DMS 273 (cell line): ENCODE measurements around the gene SRM.
"Not testable (repeated sequence)": the region's sequence is repeated elsewhere in the genome, so short reads cannot be mapped to it uniquely, and the experiment has no call there.

Experiments
- DNase-seq: peaks from one replicate; lab custom pipeline; 2025; ENCODE audit not compliant: unreplicated experiment; lab: John Stamatoyannopoulos, UW

SRM gene

DNA sequence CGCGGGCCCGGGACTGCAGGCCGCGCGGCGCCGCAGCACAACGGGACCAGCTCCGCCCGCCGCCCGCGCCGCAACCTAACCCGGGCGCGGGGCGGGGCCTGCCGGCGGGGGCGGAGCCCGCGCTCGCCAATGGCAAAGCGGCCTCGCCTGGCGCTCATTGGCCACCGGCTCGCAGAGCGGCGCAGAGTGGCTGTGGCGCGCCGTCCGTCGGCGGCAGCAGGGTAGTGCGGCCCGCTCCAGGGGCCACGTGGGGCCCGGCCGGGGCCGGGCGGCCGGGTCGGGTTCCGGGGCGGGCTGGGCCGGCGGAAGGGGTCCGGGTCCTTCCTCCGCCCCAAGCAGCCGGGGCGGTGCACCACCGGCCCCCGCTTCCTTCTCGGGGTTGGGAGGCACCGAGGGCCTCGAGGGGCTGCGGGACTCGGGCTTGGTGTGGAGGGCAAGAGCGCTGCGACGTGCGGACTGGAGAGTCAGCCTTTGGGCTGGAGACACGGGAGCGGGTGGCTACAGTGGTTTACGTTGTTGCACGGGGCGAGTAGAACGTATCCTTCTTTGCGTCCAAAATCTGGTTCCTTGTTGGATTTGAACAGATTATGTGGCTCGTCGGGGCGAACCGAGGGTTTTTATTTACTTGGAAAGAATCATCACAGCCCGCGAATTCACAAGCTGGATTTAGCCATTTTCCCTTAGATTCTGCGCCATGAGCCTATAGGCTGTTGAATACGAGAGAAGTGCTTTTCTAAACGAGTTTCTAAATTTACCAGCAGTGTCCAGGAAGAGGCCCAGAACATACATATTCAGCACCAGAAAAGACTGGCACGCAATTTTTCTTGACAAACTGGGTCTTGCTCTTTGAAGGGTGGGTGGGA lies at the start of gene SRM:
SRM (minus strand) TSS at position 51 of the 863 bp plus-strand sequence. CDS start 75 bp downstream, outside the sequence.
- DNase-seq: peak; percentile 98

- DNase-seq: no peak
These were observed 49.4 kb upstream of the SRM start for GRCh38 chr1:11109047-11109760.

DNA sequence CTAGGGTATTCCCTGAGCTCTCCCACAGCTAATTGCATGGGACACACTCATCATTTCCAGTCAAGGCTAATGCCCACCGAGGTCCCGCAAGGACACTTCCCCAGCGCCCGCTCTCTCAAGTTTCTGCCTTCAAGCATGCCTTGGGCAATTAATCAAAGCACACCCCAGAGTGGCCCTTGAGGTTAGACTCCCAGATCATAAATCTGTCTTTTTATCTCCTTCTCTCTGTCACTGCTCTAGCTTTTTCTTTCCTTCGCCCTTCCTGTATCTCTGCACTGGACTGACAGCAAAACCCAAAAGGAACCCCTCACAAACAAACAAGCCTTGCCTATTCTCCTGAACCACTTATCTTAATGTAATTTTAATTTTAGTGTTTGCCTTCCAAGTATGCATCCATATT lies 47.8 kb upstream of the SRM start:
- DNase-seq: no peak

DNA sequence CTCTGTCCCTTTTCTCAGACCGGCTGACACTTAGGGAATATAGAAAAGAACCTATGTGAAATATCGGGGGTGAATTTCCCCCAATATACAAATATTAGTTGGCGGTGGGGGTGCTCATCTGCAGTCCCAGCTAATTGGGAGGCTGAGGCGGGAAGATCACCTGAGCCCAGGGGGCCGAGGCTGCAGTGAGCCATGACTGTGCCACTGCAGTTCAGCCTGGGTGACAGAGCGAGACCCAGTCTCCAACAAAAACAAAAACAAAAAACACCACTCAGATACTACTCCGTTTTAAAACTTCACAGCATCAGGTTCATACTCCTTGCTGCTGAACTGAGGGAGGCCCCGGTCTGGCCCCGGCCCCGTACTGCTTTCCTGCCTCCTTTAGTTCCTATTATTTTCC lies 45.8 kb upstream of the SRM start:
- DNase-seq: no peak

DNA sequence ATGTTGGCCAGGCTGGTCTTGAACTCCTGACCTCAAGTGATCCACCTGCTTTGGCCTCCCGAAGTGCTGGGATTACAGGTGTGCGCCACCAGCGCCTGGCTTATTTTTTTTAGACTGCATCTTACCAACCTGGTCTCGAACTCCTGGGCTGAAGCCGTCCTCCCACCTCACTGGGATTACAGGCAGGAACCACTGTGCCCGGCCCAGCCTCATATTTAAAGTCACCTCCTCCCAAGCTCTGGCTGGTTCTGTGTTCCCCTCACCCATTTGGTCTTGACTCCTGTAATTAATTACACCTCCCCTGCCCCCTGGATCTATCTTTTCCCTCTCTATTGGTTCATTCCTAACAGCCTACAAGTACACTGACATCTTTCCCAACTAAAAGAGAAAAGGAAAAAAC lies 41.5 kb upstream of the SRM start:
- no peak for DNase-seq

GRCh38 chr1:11100806-11101205 lies 41.0 kb upstream of the SRM start:
- DNase-seq: not testable (repeated sequence)

- DNase-seq: no peak
These were observed 40.3 kb upstream of the SRM start for GRCh38 chr1:11100149-11100493.

DNA sequence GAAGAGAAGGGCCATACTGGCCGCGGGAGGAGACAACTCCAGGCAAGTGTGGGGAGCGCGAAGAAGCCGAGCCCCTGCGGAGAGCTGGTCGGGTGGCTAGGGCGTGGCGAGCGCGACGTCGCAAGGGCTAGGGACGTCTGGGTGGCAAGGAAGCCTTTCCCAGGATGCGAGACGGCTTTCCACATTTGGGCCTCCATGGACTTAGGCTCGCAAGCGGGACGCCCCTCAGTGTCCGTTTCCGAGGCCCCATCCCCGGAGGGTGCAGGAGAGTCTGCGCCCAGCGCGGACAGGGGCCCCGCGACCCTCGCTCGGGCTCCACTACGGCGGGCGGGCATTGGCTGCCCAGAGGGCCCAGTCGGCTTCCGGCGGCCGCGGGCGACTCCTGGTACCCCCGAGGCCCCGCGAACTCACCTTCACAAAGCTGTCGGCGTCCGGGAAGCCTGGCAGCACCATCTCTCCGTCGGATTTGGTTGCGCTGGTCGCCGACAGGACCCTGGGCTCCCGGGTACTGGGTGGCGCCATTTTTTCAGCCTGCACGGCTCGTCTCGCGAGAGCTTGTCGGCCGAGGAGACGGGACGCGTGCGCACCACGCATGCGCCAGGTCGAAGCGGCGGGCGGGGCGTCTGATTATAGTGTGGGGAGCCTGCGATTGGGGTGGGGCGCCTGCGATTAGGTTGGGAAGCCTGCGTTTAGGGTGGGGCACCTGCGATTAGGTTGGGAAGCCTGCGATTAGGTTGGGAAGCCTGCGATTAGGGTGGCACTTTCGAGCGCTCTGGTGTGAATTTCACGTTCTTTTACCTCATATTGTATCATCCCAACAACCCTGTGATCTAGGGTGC lies 39.7 kb upstream of the SRM start, which contains the start of gene EXOSC10:
EXOSC10 (minus strand) TSS at position 560 of the 839 bp plus-strand sequence; CDS start at position 522, 38 bp downstream.
- DNase-seq: peak; percentile 97

DNA sequence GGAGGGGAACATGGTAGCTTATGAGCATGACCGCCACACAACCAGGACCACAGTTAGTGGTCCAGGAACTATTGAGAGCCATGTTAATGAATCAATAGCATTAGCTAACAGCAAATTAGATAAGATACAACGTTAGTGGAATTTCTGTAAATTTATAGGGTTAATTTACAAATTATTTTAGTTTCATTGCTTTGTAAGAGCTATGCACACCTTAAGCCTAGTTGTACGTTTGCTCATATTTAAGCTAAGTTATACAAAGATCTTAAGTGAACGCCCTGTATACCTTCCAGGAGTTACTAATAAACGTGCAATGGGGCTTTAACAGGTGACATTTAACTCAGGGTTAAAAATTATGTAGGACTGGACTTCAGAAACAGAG lies 39.1 kb upstream of the SRM start:
- no peak for DNase-seq

GRCh38 chr1:11083784-11084183 lies 24.0 kb upstream of the SRM start:
- not testable (repeated sequence) for DNase-seq

DNA sequence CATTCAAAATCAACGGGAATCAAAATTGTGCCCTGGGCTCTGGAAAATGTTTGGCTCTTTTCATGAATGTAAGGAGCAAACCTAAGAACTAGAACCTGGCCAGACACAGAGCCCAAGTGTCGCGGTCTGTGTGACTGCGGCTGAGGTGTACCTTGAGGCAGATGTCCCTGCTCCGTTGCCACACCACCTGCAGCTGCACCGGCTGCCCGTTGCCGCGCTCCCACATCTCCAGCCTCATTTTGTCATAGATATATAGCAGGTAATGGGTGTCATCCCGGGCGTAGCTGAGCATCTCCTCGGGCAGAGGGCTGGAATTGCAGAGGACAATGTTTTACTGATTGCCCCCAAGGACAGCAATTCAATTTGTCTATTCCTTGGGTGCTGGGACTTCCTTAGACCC lies 21.1 kb upstream of the SRM start:
- no peak for DNase-seq

- DNase-seq: no peak
These were observed 18.8 kb upstream of the SRM start for GRCh38 chr1:11078631-11079030.

DNA sequence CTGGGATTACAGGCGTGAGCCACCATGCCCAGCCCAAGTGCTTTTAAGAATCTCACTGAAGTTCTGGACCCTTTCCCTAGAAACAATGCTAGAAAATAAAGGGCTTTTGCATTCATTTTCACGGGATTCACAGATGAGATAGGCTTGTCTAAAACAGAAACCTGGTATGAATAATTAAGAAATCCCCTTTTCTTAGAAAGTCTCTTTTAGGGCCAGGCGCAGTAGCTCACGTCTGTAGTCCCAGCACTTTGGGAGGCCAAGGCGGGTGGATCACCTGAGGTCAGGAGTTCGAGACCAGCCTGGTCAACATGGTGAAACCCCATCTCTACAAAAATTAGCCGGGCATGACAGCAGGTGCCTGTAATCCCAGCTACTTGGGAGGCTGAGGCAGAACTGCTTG lies 13.6 kb upstream of the SRM start:
- DNase-seq: not testable (repeated sequence)

DNA sequence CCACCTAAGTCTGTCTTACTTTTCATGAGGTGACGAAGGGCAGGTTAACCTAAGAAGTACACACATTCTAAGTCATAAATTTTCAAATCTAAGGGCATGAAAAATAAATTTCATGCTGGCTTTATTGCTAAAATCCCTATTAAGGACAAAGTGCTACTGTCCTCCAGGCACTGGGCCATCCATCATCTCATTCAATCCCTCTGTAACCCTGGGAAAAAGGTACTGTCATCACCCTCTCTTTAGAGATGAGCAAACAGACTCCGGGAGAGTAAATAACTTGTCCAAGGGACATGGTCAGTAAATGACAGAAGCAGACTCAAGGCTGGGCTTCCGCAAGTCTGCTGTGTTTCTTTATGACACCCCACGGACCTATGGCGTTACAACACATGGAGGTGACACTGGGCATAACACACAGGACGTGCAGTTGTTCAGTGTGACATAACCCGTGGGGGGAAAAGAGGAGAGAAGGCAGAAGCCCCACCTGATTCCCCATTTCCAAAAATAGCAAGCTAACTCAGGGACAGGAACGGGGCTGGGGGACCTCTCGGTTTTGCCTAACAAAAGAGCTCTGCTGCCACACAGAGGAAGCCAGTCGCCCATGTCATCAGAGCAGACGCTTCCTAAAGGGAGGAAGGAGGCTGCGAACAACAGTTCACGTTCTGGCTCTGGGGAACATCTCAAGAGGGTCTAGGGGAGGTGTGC lies 12.5 kb upstream of the SRM start:
- DNase-seq: no peak

- DNase-seq: no peak
These were observed 11.8 kb upstream of the SRM start for GRCh38 chr1:11071463-11072215.

DNA sequence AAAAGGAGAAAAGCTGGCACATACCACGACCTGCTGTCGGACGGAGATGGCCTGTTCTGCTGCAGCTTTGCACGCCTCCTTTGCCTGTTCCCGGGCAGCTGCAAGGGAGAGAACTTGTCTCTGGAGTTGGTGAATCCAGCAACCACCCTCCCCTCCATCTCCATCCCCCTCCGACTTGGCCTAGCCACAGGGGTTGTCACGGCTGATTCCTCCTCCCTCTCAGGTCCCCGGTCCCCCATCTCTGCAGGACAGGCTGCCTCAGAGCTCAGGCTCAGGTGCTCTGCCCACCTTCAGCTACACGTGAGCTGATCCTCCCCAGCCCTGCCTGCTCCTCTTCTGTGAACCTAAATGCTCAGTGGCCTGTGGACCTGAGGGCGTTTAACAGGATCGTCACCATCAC lies 11.1 kb upstream of the SRM start:
- no peak for DNase-seq

DNA sequence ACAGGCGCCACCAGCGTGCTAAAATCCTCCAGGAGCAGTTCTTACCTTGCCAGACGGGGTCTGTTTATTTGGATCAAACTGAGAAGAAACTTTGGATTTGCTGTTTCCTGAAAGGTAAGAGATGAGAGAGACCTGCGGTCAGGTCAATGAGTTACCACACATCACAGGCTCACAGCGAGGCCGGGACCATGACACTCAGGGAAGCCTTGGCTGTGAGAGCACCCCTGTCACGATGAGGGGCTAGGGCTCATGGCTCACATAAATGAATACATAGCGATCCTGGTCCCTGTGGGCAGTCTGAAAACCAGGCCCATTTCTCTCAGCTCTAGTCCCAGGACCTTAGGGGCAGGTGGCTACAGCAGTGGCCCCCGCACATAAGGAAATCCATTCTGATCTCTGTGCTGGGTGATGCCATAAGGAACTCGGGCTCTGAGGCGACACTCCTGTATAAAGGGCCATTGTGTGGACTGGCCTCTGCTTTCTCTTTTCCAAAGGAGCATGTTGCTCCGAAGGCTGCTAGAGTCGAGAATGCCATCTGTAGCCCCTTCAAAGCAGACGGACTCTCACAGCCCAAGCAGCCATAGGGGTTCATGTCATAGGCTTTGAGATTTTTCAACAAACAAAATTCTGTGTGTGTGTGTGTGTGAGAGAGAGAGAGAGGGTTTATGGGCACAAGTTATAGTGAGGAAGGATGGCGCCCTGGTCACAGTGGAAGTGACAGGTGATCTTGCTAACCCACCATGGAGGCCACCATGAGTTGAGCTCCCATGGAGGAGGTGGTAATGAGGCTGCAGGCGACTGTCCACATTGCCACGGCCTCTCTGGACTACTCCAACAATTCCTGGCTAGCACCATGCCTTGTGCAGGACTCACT lies 9.0 kb upstream of the SRM start:
- no peak for DNase-seq

GRCh38 chr1:11067716-11068599 lies 8.1 kb upstream of the SRM start:
- no peak for DNase-seq
